Loucy (cell line): ENCODE measurements around the gene CETP.

Experiments
- EZH2phosphoT487 ChIP-seq: fragments of 200-600 bp; IDR thresholded peaks from 2 replicates; pipeline ENCODE4 v1.6.1; 2018; ENCODE audit warnings: antibody characterized with exemption, mild to moderate bottlenecking, moderate library complexity, borderline replicate concordance
- TF ChIP-seq, protein P1 (sequence below): fragments of 200-600 bp; sonication (generic); conservative IDR thresholded peaks from 2 replicates; pipeline ENCODE4 v1.5.1; 2014; ENCODE audit warnings: mild to moderate bottlenecking, antibody characterized with exemption, low read length

DNA sequence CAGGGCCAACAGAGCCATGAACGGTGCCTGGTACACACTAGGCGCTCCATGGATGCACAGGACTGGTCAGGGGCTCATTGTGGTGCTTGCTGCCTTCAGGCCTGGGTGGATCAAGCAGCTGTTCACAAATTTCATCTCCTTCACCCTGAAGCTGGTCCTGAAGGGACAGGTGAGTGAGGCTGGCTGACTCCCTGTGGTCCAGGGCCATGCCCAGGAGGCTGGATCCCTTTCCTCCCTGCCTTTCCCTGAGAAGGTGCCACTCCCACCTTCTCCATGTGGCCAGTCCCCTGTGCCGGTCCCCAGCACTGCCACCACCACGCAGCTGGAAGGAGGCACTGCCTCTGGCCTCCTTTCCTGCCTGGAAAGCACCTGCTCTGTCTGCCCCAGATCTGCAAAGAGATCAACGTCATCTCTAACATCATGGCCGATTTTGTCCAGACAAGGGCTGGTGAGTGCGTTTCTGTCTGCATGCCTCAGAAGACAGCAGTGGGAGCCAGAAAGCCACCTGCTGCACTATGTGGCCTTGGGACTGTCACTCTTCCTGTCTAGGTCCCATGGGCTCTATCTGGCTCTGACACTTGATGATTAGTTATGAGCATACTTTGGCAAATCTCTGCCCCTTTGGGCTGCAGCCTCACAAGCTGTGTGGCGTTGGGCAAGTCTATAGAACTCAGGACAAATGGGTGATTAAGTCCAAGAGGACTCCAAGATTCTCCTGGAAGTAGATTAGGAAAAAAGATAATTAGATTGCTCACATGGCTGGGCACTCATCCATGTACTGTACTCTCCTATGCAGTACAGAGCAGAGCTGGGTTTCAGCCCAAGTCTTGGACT, 9.4 kb downstream of the CETP start:
- TF ChIP-seq, protein P1, sequence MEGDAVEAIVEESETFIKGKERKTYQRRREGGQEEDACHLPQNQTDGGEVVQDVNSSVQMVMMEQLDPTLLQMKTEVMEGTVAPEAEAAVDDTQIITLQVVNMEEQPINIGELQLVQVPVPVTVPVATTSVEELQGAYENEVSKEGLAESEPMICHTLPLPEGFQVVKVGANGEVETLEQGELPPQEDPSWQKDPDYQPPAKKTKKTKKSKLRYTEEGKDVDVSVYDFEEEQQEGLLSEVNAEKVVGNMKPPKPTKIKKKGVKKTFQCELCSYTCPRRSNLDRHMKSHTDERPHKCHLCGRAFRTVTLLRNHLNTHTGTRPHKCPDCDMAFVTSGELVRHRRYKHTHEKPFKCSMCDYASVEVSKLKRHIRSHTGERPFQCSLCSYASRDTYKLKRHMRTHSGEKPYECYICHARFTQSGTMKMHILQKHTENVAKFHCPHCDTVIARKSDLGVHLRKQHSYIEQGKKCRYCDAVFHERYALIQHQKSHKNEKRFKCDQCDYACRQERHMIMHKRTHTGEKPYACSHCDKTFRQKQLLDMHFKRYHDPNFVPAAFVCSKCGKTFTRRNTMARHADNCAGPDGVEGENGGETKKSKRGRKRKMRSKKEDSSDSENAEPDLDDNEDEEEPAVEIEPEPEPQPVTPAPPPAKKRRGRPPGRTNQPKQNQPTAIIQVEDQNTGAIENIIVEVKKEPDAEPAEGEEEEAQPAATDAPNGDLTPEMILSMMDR = no peak
- TF ChIP-seq EZH2phosphoT487 = no peak
